Measurements from ENCODE around the gene UQCR10. TPM values are rescaled to one million over a fixed set of nuclear protein-coding genes. Genes with fewer than 3 reads are reported as not detected.

Gene UQCR10
- polyA plus RNA-seq, 1 donor from 2014 or later, result 192 TPM

DNA sequence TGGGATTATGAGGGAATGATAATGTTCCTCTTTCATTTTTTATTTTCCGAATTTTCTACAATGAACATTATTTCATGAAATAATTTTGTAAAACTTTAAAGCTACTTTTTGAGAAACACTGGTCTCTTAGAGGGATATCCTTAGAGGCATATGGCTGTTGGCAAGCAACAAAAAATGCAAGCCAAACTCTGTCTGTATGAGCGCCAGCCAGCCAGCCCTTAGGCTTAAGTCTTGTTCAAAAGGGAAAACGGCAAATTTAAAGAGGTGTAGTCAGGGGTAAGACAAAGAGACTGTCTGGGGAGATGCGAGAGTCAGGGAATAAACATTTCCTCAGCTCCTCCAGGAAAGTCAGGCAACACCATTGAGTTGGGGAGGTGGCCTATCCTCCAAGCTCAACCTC lies 48.4 kb downstream of the UQCR10 start:
- H3K9ac ChIP-seq (ENCODE audit: low read length), result no peak overlapping the region
- no peak overlapping the region for H3K4me3 ChIP-seq (ENCODE audit: low read length)
- H3F3A ChIP-seq (ENCODE audit: insufficient read depth, low read length, poor library complexity, severe bottlenecking), result no peaks in the 10 kb centered on the region
- no peaks in the 10 kb centered on the region for H3K9me2 ChIP-seq (ENCODE audit: insufficient read depth, low read length)
- no peaks in the 10 kb centered on the region for H4K20me1 ChIP-seq (ENCODE audit: insufficient read depth)
- H2AFZ ChIP-seq (ENCODE audit: low read depth, low read length), result no peak overlapping the region
- H3K9me3 ChIP-seq (ENCODE audit: low read length), result no peaks in the 10 kb centered on the region
- peaks cover 19% of the 10 kb centered on the region for H3K36me3 ChIP-seq (ENCODE audit: insufficient read depth, low read length)
- no peaks in the 10 kb centered on the region for H3K27me3 ChIP-seq (ENCODE audit: insufficient read depth, low read depth, low read length)
- no peaks in the 10 kb centered on the region for H3K79me2 ChIP-seq (replicated peaks; ENCODE audit: insufficient read depth, low read length)
- no peak overlapping the region for H3K4me2 ChIP-seq (ENCODE audit: low read length)
- no peak overlapping the region for H3K27ac ChIP-seq (ENCODE audit: low read length)
- TF ChIP-seq, protein P1, sequence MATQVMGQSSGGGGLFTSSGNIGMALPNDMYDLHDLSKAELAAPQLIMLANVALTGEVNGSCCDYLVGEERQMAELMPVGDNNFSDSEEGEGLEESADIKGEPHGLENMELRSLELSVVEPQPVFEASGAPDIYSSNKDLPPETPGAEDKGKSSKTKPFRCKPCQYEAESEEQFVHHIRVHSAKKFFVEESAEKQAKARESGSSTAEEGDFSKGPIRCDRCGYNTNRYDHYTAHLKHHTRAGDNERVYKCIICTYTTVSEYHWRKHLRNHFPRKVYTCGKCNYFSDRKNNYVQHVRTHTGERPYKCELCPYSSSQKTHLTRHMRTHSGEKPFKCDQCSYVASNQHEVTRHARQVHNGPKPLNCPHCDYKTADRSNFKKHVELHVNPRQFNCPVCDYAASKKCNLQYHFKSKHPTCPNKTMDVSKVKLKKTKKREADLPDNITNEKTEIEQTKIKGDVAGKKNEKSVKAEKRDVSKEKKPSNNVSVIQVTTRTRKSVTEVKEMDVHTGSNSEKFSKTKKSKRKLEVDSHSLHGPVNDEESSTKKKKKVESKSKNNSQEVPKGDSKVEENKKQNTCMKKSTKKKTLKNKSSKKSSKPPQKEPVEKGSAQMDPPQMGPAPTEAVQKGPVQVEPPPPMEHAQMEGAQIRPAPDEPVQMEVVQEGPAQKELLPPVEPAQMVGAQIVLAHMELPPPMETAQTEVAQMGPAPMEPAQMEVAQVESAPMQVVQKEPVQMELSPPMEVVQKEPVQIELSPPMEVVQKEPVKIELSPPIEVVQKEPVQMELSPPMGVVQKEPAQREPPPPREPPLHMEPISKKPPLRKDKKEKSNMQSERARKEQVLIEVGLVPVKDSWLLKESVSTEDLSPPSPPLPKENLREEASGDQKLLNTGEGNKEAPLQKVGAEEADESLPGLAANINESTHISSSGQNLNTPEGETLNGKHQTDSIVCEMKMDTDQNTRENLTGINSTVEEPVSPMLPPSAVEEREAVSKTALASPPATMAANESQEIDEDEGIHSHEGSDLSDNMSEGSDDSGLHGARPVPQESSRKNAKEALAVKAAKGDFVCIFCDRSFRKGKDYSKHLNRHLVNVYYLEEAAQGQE (IDR thresholded peaks at IDR 0.05; ENCODE audit: borderline replicate concordance), result no peak
- TF ChIP-seq MXI1 (conservative IDR thresholded peaks at IDR 0.05; ENCODE audit: poor library complexity, severe bottlenecking) (no peak), RAD21 (conservative IDR thresholded peaks at IDR 0.05) (no peak), TAF1 (IDR thresholded peaks at IDR 0.05; ENCODE audit: low read depth) (no peak), SMC3 (conservative IDR thresholded peaks at IDR 0.05; ENCODE audit: poor library complexity) (no peak), POLR2AphosphoS5 (IDR thresholded peaks at IDR 0.05) (no peak), EP300 (conservative IDR thresholded peaks at IDR 0.05; ENCODE audit: poor library complexity, severe bottlenecking) (no peak), EZH2 (IDR thresholded peaks at IDR 0.05; ENCODE audit: borderline replicate concordance, insufficient read depth, low read length, poor library complexity, severe bottlenecking) (no peak)
- TF ChIP-seq, protein P2, sequence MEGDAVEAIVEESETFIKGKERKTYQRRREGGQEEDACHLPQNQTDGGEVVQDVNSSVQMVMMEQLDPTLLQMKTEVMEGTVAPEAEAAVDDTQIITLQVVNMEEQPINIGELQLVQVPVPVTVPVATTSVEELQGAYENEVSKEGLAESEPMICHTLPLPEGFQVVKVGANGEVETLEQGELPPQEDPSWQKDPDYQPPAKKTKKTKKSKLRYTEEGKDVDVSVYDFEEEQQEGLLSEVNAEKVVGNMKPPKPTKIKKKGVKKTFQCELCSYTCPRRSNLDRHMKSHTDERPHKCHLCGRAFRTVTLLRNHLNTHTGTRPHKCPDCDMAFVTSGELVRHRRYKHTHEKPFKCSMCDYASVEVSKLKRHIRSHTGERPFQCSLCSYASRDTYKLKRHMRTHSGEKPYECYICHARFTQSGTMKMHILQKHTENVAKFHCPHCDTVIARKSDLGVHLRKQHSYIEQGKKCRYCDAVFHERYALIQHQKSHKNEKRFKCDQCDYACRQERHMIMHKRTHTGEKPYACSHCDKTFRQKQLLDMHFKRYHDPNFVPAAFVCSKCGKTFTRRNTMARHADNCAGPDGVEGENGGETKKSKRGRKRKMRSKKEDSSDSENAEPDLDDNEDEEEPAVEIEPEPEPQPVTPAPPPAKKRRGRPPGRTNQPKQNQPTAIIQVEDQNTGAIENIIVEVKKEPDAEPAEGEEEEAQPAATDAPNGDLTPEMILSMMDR (IDR thresholded peaks at IDR 0.05; ENCODE audit: poor library complexity, severe bottlenecking), result no peak

- no peaks in the 10 kb centered on the region for H3K9me2 ChIP-seq (ENCODE audit: insufficient read depth, low read length)
- H3K27ac ChIP-seq (ENCODE audit: low read length), result no peak overlapping the region
- H3K27me3 ChIP-seq (ENCODE audit: insufficient read depth, low read depth, low read length), result no peaks in the 10 kb centered on the region
- no peaks in the 10 kb centered on the region for H3F3A ChIP-seq (ENCODE audit: insufficient read depth, low read length, poor library complexity, severe bottlenecking)
- TF ChIP-seq EP300 (conservative IDR thresholded peaks at IDR 0.05; ENCODE audit: poor library complexity, severe bottlenecking) (no peak), SMC3 (conservative IDR thresholded peaks at IDR 0.05; ENCODE audit: poor library complexity) (no peak), RAD21 (conservative IDR thresholded peaks at IDR 0.05) (no peak), POLR2AphosphoS5 (IDR thresholded peaks at IDR 0.05) (no peak), TAF1 (IDR thresholded peaks at IDR 0.05; ENCODE audit: low read depth) (no peak), MXI1 (conservative IDR thresholded peaks at IDR 0.05; ENCODE audit: poor library complexity, severe bottlenecking) (no peak), EZH2 (IDR thresholded peaks at IDR 0.05; ENCODE audit: borderline replicate concordance, insufficient read depth, low read length, poor library complexity, severe bottlenecking) (no peak)
- TF ChIP-seq, protein P1 (IDR thresholded peaks at IDR 0.05; ENCODE audit: borderline replicate concordance), result no peak
- TF ChIP-seq, protein P2 (IDR thresholded peaks at IDR 0.05; ENCODE audit: poor library complexity, severe bottlenecking), result no peak
- no peak overlapping the region for H3K4me3 ChIP-seq (ENCODE audit: low read length)
- H3K36me3 ChIP-seq (ENCODE audit: insufficient read depth, low read length), result peaks cover 19% of the 10 kb centered on the region
- no peak overlapping the region for H3K4me2 ChIP-seq (ENCODE audit: low read length)
- no peak overlapping the region for H2AFZ ChIP-seq (ENCODE audit: low read depth, low read length)
- no peaks in the 10 kb centered on the region for H3K79me2 ChIP-seq (replicated peaks; ENCODE audit: insufficient read depth, low read length)
- H4K20me1 ChIP-seq (ENCODE audit: insufficient read depth), result no peaks in the 10 kb centered on the region
- H3K9ac ChIP-seq (ENCODE audit: low read length), result no peak overlapping the region
- H3K9me3 ChIP-seq (ENCODE audit: low read length), result no peaks in the 10 kb centered on the region
Observed at GRCh38 chr22:29816128-29816527, 49.0 kb downstream of the UQCR10 start.

Data from neural cell (in vitro differentiated cells).